ENCODE measurements around the gene MMP7. TPM values are rescaled to one million over a fixed set of nuclear protein-coding genes. Genes with fewer than 3 reads are reported as not detected.

MMP7 gene
- total and polyA plus RNA-seq, 2 of the 4 experiments (the other 2 are of a cell fraction) = not detected

GRCh38 chr11:102561636-102562035, 31.1 kb upstream of the MMP7 start:
- CTCF ChIA-PET = no interaction called here

More at GRCh38 chr11:102561636-102562035, 31.1 kb upstream of the MMP7 start:
- Histone ChIP-seq H3K27ac (ENCODE audit: insufficient read depth, low read length) (no peak overlapping the region), H3K4me3 (ENCODE audit: insufficient read depth, low read depth, low read length) (no peak overlapping the region), H3K9me1 (ENCODE audit: insufficient read depth, low read length) (peaks cover 3% of the 10 kb centered on the region; the same call in 1 of the 2 replicates), H3K79me1 (ENCODE audit: low read depth in 1 of 2, low read length in 2 of 2) (no peaks in the 10 kb centered on the region), H2AK5ac (ENCODE audit: low read depth, low read length) (no peak overlapping the region), H3K18ac (ENCODE audit: low read depth, low read length) (no peak overlapping the region), H2BK120ac (ENCODE audit: low read depth, low read length) (no peak overlapping the region), H4K20me1 (ENCODE audit: insufficient read depth, low read length) (no peaks in the 10 kb centered on the region), H3K4ac (ENCODE audit: low read depth, low read length) (no peak overlapping the region), H4K8ac (ENCODE audit: low read depth in 2 of 2, low read length in 2 of 2) (no peak overlapping the region), H2AFZ (replicated peaks; ENCODE audit: low read length, poor library complexity) (no peak overlapping the region), H3K36me3 (ENCODE audit: control insufficient read depth, insufficient read depth, low read length) (no peaks in the 10 kb centered on the region), H3K27me3 (ENCODE audit: control insufficient read depth, insufficient read depth, low read length) (peaks cover 6% of the 10 kb centered on the region), H2BK20ac (ENCODE audit: low read depth, low read length) (no peak overlapping the region), H3K4me1 (ENCODE audit: control insufficient read depth, insufficient read depth, low read length) (no peaks in the 10 kb centered on the region), H3K9me3 (ENCODE audit: control insufficient read depth, insufficient read depth, low read length) (0 out of 2 replicates have a peak, but pooled peaks cover 3% of the 10 kb centered on the region), H2BK5ac (ENCODE audit: low read depth, low read length, poor library complexity, severe bottlenecking) (no peak overlapping the region), H2AK9ac (replicated peaks; ENCODE audit: low read depth, low read length, poor library complexity) (no peak overlapping the region), H3K56ac (ENCODE audit: extremely low read depth, insufficient read depth, low read length) (no peak overlapping the region), H3K4me2 (ENCODE audit: low read depth, low read length) (no peak overlapping the region), H4K91ac (ENCODE audit: insufficient read depth, low read depth, low read length) (no peak overlapping the region), H3K9ac (ENCODE audit: low read depth, low read length) (no peak overlapping the region), H4K5ac (ENCODE audit: low read depth, low read length) (no peak overlapping the region), H3K23ac (ENCODE audit: low read depth, low read length) (no peak overlapping the region), H2BK15ac (ENCODE audit: low read depth, low read length) (no peak overlapping the region), H3K14ac (replicated peaks; ENCODE audit: low read depth, low read length) (no peak overlapping the region)
- TF ChIP-seq RFX5 (IDR thresholded peaks at IDR 0.05; ENCODE audit: low read depth, low read length) (no peak), ELK1 (IDR thresholded peaks at IDR 0.05; ENCODE audit: borderline replicate concordance, low read depth, low read length) (no peak), CEBPB (IDR thresholded peaks at IDR 0.05; ENCODE audit: low read depth, low read length) (no peak), CTCF (conservative IDR thresholded peaks at IDR 0.05; ENCODE audit: low read depth, low read length) (no peak), MAFK (IDR thresholded peaks at IDR 0.05; ENCODE audit: low read depth, low read length) (no peak), RAD21 (IDR thresholded peaks at IDR 0.05; ENCODE audit: low read length) (no peak), MXI1 (IDR thresholded peaks at IDR 0.05; ENCODE audit: borderline replicate concordance, low read depth, low read length) (no peak), SMC3 (IDR thresholded peaks at IDR 0.05; ENCODE audit: low read depth, low read length) (no peak), POLR2A (IDR thresholded peaks at IDR 0.05; ENCODE audit: low read depth, low read length) (no peak), USF2 (IDR thresholded peaks at IDR 0.05; ENCODE audit: low read depth, low read length) (no peak), FOS (IDR thresholded peaks at IDR 0.05; ENCODE audit: low read depth, low read length) (no peak), BHLHE40 (IDR thresholded peaks at IDR 0.05; ENCODE audit: low read depth, low read length) (no peak), CHD1 (IDR thresholded peaks at IDR 0.05; ENCODE audit: low read depth, low read length) (no peak)
- POLR2A ChIA-PET (ENCODE audit: unreplicated experiment) = no interaction called here
- in situ Hi-C loops (cut with MboI; ENCODE audit: low sequenced_read_pairs) (no loop called here), dilution Hi-C loops (cut with HindIII; ENCODE audit: low sequenced_read_pairs, unreplicated experiment) (no loop called here), intact Hi-C loops (cut with micrococcal nuclease) (no loop called here)
- no peak for DNase-seq
- no peak for ATAC-seq (ENCODE audit: low read depth)
- no TSS peak for BruUV-seq (replicated peaks)
